Stomach (tissue), 4 donors: ENCODE data around the gene ENTR1.

Experiments
- POLR2A ChIP-seq, 4 donors: fragments of 450-650 bp; IDR thresholded peaks; one replicate each; pipeline ENCODE4 v1.6.1; 2016; ENCODE audit warnings: antibody characterized with exemption in 4 of 4, control low read depth in 2 of 4, mild to moderate bottlenecking in 1 of 4, moderate library complexity in 1 of 4
- TF ChIP-seq, protein P1 (sequence below), 7 experiments: fragments of 450-650 bp in 4 of 7; fragments of 200-600 bp in 3 of 7; sonication (generic) in 3 of 7; IDR thresholded peaks; one replicate each; pipeline ENCODE4 v1.5.1; 2016 to 2019; ENCODE audit warnings: antibody characterized with exemption in 7 of 7, control low read depth in 2 of 7, mild to moderate bottlenecking in 1 of 7

DNA sequence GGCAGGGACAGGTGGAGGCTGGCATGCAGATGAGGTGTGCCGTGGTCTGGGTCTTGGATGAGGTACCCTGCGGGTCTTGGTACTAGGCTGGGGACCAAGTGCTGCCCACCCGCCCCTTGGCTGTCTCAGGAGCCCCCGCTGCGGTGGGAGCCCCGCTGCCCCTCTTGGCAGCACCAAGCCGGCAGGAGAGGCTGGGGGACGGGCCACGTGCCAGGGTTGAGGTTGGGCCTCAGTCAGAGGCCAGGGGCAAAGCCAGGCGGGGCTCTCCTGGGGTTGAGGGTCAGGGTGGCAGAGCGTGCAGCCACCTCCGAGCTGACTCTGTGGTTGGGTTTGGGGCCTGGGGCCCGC is 38.9 kb downstream of the ENTR1 start:
- TF ChIP-seq, protein P1, sequence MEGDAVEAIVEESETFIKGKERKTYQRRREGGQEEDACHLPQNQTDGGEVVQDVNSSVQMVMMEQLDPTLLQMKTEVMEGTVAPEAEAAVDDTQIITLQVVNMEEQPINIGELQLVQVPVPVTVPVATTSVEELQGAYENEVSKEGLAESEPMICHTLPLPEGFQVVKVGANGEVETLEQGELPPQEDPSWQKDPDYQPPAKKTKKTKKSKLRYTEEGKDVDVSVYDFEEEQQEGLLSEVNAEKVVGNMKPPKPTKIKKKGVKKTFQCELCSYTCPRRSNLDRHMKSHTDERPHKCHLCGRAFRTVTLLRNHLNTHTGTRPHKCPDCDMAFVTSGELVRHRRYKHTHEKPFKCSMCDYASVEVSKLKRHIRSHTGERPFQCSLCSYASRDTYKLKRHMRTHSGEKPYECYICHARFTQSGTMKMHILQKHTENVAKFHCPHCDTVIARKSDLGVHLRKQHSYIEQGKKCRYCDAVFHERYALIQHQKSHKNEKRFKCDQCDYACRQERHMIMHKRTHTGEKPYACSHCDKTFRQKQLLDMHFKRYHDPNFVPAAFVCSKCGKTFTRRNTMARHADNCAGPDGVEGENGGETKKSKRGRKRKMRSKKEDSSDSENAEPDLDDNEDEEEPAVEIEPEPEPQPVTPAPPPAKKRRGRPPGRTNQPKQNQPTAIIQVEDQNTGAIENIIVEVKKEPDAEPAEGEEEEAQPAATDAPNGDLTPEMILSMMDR (IDR thresholded peaks at IDR 0.05): no peak
- no peak for TF ChIP-seq POLR2A (IDR thresholded peaks at IDR 0.05)
